Neutrophil (primary cell): ENCODE results near the gene ADAMTS4.
"Not testable (repeated sequence)": the region's sequence is repeated elsewhere in the genome, so short reads cannot be mapped to it uniquely, and the experiment has no call there.

Experiments
- H3K27ac ChIP-seq: fragments of 200-600 bp; sonication (generic); 2 replicates; pipeline ENCODE4 v1.5.1; 2016; ENCODE audit warnings: mild to moderate bottlenecking, moderate library complexity
- H3K27me3 ChIP-seq: fragments of 200-600 bp; sonication (generic); 2 replicates; pipeline ENCODE4 v1.6.0; 2016; ENCODE audit warnings: mild to moderate bottlenecking
- H3K36me3 ChIP-seq: fragments of 200-600 bp; sonication (generic); 2 replicates; pipeline ENCODE4 v1.5.1; 2017
- H3K4me1 ChIP-seq, 2 experiments: fragments of 200-600 bp in 1 of 2; sonication (generic) in 1 of 2; 1 replicate in 1 of 2; 2 replicates in 1 of 2; pipeline versions ENCODE4 v1.5.1 to v1.6.1; 2013 to 2016; ENCODE audit warnings: low read depth in 1 of 2, low read length in 1 of 2, mild to moderate bottlenecking in 1 of 2, moderate library complexity in 1 of 2; ENCODE audit not compliant: control insufficient read depth in 1 of 2, insufficient read depth in 1 of 2
- H3K4me3 ChIP-seq, 2 experiments: fragments of 200-600 bp in 1 of 2; sonication (generic) in 1 of 2; 1 replicate in 1 of 2; 2 replicates in 1 of 2; pipeline ENCODE4 v1.5.1; 2013 to 2016; ENCODE audit warnings: low read depth in 1 of 2, low read length in 1 of 2, mild to moderate bottlenecking in 1 of 2, moderate library complexity in 1 of 2
- H3K9me3 ChIP-seq: fragments of 200-600 bp; sonication (generic); 2 replicates; pipeline ENCODE4 v1.5.1; 2016
- CTCF ChIP-seq: fragments of 200-600 bp; sonication (generic); IDR thresholded peaks from 2 replicates; pipeline ENCODE4 v1.5.1; 2016; ENCODE audit warnings: antibody characterized with exemption

The ADAMTS4 gene

GRCh38 chr1:161227196-161227871, 28.5 kb upstream of the ADAMTS4 start:
- Histone ChIP-seq H3K36me3 (peaks cover 27% of the 10 kb centered on the region), H3K4me1 (peaks cover 35% of the 10 kb centered on the region in 2 experiments), H3K27me3 (no peaks in the 10 kb centered on the region), H3K27ac (peak overlapping the region; percentile 85), H3K9me3 (no peaks in the 10 kb centered on the region), H3K4me3 (peak overlapping the region; percentile 75 to 76)
- peak; percentile 89 for TF ChIP-seq CTCF

- Histone ChIP-seq H3K4me1 (peaks cover 35 to 40% of the 10 kb centered on the region in 2 experiments), H3K27ac (peak overlapping the region; percentile 85), H3K36me3 (peaks cover 27% of the 10 kb centered on the region), H3K4me3 (no peak overlapping the region), H3K27me3 (no peaks in the 10 kb centered on the region), H3K9me3 (no peaks in the 10 kb centered on the region)
- no peak for TF ChIP-seq CTCF
These were observed 27.9 kb upstream of the ADAMTS4 start for GRCh38 chr1:161226759-161227158.

- peak overlapping the region; percentile 46 to 55 for H3K4me3 ChIP-seq
- H3K36me3 ChIP-seq, result peaks cover 27% of the 10 kb centered on the region
- no peak for TF ChIP-seq CTCF
These were observed 27.5 kb upstream of the ADAMTS4 start for GRCh38 chr1:161226320-161226711.

GRCh38 chr1:161225534-161226319, 26.9 kb upstream of the ADAMTS4 start, which contains the start of gene TOMM40L:
TOMM40L (plus strand) TSS chr1:161226060; CDS start chr1:161226490, 430 bp downstream.
- H3K27me3 ChIP-seq, result no peaks in the 10 kb centered on the region
- H3K4me1 ChIP-seq, result peaks cover 35 to 42% of the 10 kb centered on the region in 2 experiments
- H3K9me3 ChIP-seq, result no peaks in the 10 kb centered on the region
- H3K27ac ChIP-seq, result peak within 1 kb of the TSS; percentile 85
- peaks cover 31% of the 10 kb centered on the region for H3K36me3 ChIP-seq
- peak; percentile 31 for TF ChIP-seq CTCF
- H3K4me3 ChIP-seq, result peak within 1 kb of the TSS; percentile 46 to 55

More at GRCh38 chr1:161226320-161226711, 27.5 kb upstream of the ADAMTS4 start:
- no peaks in the 10 kb centered on the region for H3K9me3 ChIP-seq
- H3K27ac ChIP-seq, result peak overlapping the region; percentile 85
- no peaks in the 10 kb centered on the region for H3K27me3 ChIP-seq
- peaks cover 35 to 42% of the 10 kb centered on the region in 2 experiments for H3K4me1 ChIP-seq

- no peaks in the 10 kb centered on the region for H3K9me3 ChIP-seq
- H3K4me3 ChIP-seq, result peak overlapping the region in 1 of 2 experiments; percentile 55
- no peaks in the 10 kb centered on the region for H3K27me3 ChIP-seq
- peaks cover 35 to 42% of the 10 kb centered on the region in 2 experiments for H3K4me1 ChIP-seq
- peak overlapping the region; percentile 85 for H3K27ac ChIP-seq
- TF ChIP-seq CTCF, result no peak
- peaks cover 32% of the 10 kb centered on the region for H3K36me3 ChIP-seq
These were observed 26.3 kb upstream of the ADAMTS4 start for GRCh38 chr1:161225178-161225533.

GRCh38 chr1:161224695-161225087, 25.8 kb upstream of the ADAMTS4 start:
- Histone ChIP-seq H3K36me3 (peaks cover 32% of the 10 kb centered on the region), H3K4me1 (peaks cover 39 to 42% of the 10 kb centered on the region in 2 experiments), H3K27ac (peak overlapping the region; percentile 85)
- H3K27me3 ChIP-seq, H3K9me3 ChIP-seq, H3K4me3 ChIP-seq: not testable (repeated sequence)
